Body of pancreas (tissue), 4 donors: ENCODE measurements around the gene STYK1.

ENCODE experiments used
- POLR2A ChIP-seq, 3 donors: fragments of 450-650 bp; IDR thresholded peaks; one replicate each; pipeline ENCODE4 v1.6.1; 2016; ENCODE audit warnings: antibody characterized with exemption in 3 of 3, mild to moderate bottlenecking in 2 of 3
- TF ChIP-seq, protein P1 (sequence below), 7 experiments: fragments of 450-650 bp in 4 of 7; fragments of 200-600 bp in 3 of 7; sonication (generic) in 3 of 7; IDR thresholded peaks; one replicate each; pipeline ENCODE4 v1.5.1; 2016 to 2019; ENCODE audit warnings: antibody characterized with exemption in 7 of 7

DNA sequence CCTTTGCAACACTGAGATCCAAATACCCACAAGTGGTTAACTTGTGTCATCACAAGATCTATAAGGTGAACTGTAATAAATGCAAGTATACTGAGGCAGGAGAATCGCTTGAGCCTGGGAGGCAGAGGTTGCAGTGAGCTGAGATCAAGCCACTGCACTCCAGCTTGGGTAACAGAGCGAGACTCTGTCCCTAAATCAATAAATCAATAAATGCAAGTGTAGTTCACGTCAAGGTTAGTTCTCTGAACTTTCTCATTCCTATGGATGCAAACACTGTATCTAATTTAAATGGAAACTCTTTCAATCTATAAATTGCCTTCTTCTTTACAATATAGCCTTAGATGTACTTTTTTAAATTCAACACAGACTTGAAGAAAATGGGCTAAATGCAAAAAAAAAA, 63.7 kb downstream of the STYK1 start:
- TF ChIP-seq, protein P1, sequence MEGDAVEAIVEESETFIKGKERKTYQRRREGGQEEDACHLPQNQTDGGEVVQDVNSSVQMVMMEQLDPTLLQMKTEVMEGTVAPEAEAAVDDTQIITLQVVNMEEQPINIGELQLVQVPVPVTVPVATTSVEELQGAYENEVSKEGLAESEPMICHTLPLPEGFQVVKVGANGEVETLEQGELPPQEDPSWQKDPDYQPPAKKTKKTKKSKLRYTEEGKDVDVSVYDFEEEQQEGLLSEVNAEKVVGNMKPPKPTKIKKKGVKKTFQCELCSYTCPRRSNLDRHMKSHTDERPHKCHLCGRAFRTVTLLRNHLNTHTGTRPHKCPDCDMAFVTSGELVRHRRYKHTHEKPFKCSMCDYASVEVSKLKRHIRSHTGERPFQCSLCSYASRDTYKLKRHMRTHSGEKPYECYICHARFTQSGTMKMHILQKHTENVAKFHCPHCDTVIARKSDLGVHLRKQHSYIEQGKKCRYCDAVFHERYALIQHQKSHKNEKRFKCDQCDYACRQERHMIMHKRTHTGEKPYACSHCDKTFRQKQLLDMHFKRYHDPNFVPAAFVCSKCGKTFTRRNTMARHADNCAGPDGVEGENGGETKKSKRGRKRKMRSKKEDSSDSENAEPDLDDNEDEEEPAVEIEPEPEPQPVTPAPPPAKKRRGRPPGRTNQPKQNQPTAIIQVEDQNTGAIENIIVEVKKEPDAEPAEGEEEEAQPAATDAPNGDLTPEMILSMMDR (IDR thresholded peaks at IDR 0.05), result no peak
- no peak for TF ChIP-seq POLR2A (IDR thresholded peaks at IDR 0.05)
